ENCODE results near the gene MVB12B.

DNA sequence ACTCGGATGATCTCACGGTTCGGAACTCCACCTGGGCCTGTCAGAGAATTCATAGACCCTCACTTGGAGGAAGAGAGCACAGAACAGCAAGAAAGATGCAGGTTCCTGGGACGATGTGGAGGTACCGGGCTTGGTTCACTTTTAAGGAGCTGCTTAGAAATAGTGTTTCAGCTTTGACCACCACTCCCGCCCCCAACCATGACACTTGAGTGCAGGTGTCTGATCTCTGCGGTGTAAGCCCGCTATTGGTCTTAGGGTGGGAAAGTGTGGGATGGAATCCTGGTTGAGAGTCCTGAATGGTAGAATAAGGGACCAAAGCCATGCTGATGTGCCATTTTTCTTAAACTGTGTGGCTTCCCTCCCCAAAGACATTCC lies 189.9 kb downstream of the MVB12B start:
- no peak for TF ChIP-seq CTCF (conservative IDR thresholded peaks at IDR 0.05 in 1 of 2, IDR thresholded peaks at IDR 0.05 in 1 of 2; ENCODE audit: extremely low read depth in 1 of 2, insufficient read depth in 1 of 2, low read depth in 1 of 2, low read length in 2 of 2)
- no peak for TF ChIP-seq EZH2 (IDR thresholded peaks at IDR 0.05; ENCODE audit: borderline replicate concordance, low read length)
